Tibial nerve (tissue), 3 donors: ENCODE data around the gene RPS27.

Experiments used
- POLR2A ChIP-seq, 2 donors: fragments of 450-650 bp; IDR thresholded peaks; one replicate each; pipeline ENCODE4 v1.6.1; 2017; ENCODE audit warnings: antibody characterized with exemption in 2 of 2, mild to moderate bottlenecking in 2 of 2, moderate library complexity in 2 of 2
- TF ChIP-seq, protein P1 (sequence below), 5 experiments: fragments of 200-600 bp in 3 of 5; fragments of 450-650 bp in 2 of 5; sonication (generic) in 3 of 5; IDR thresholded peaks; one replicate each; pipeline ENCODE4 v1.5.1; 2016 to 2019; ENCODE audit warnings: antibody characterized with exemption in 5 of 5, mild to moderate bottlenecking in 3 of 5, moderate library complexity in 2 of 5

DNA sequence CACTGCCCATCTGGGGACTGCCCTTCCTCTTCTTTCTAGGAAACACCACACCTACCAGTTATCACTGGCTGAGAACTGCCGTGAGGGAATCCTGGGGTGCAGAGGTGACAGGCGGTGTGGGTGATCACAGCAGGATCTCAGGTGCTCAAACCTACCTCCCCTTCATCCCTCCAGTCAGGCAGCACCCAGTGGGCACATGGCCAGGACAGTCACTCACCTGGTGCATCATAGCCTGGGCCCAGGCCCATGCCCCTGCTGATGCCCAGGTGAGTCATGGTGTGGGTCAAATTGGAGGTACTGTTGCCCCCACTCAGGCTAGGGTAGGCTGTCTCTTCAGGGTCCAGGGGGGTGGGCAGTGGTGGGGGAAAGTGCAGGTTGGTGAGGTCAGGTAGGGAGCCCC is 38.8 kb upstream of the RPS27 start:
- TF ChIP-seq, protein P1, sequence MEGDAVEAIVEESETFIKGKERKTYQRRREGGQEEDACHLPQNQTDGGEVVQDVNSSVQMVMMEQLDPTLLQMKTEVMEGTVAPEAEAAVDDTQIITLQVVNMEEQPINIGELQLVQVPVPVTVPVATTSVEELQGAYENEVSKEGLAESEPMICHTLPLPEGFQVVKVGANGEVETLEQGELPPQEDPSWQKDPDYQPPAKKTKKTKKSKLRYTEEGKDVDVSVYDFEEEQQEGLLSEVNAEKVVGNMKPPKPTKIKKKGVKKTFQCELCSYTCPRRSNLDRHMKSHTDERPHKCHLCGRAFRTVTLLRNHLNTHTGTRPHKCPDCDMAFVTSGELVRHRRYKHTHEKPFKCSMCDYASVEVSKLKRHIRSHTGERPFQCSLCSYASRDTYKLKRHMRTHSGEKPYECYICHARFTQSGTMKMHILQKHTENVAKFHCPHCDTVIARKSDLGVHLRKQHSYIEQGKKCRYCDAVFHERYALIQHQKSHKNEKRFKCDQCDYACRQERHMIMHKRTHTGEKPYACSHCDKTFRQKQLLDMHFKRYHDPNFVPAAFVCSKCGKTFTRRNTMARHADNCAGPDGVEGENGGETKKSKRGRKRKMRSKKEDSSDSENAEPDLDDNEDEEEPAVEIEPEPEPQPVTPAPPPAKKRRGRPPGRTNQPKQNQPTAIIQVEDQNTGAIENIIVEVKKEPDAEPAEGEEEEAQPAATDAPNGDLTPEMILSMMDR (IDR thresholded peaks at IDR 0.05): no peak
- TF ChIP-seq POLR2A (IDR thresholded peaks at IDR 0.05): no peak
